GM18870 (cell line): ENCODE results near the gene TRIM64C.
"Not testable (repeated sequence)": the region's sequence is repeated elsewhere in the genome, so short reads cannot be mapped to it uniquely, and the experiment has no call there.

Experiments
- ATAC-seq: cut with Tn5 transposase; IDR thresholded peaks from one replicate; pipeline ENCODE4 v1.9.1; 2021; ENCODE audit warnings: moderate library complexity; ENCODE audit not compliant: unreplicated experiment

TRIM64C gene

GRCh38 chr11:49059012-49059411, at the start of gene TRIM64C:
Gene TRIM64C, minus strand, starts transcription at chr11:49059112. Its CDS starts 0 bp downstream, at chr11:49059112.
- not testable (repeated sequence) for ATAC-seq

- ATAC-seq, result not testable (repeated sequence)
Observed at GRCh38 chr11:49102356-49102755, 43.4 kb upstream of the TRIM64C start.

GRCh38 chr11:49069897-49070296, 11.0 kb upstream of the TRIM64C start:
- ATAC-seq, result not testable (repeated sequence)

GRCh38 chr11:49049821-49050220, 9.1 kb downstream of the TRIM64C start:
- ATAC-seq, result not testable (repeated sequence)

GRCh38 chr11:49048229-49048628, 10.7 kb downstream of the TRIM64C start:
- not testable (repeated sequence) for ATAC-seq

GRCh38 chr11:49028523-49028922, 30.4 kb downstream of the TRIM64C start, which contains the start of gene TRIM49B:
Gene TRIM49B, plus strand, starts transcription at chr11:49028823. Its CDS starts 2,777 bp downstream, at chr11:49031600.
- not testable (repeated sequence) for ATAC-seq
